SK-N-SH treated with all-trans-retinoic acid at 6 μM for 48 hours (cell line): ENCODE measurements around the gene FAM117B.

Source experiments
- CREB5 ChIP-seq: fragments of 250-450 bp; sonication (Bioruptor Pico); IDR thresholded peaks from 2 replicates; pipeline ENCODE4 v1.5.1; 2020; ENCODE audit warnings: low read depth, mild to moderate bottlenecking, moderate library complexity
- CSRNP3 ChIP-seq: fragments of 250-450 bp; sonication (Bioruptor Pico); IDR thresholded peaks from 2 replicates; pipeline ENCODE4 v1.5.1; 2021; ENCODE audit warnings: mild to moderate bottlenecking, moderate library complexity
- GLIS3 ChIP-seq: fragments of 250-450 bp; sonication (Bioruptor Pico); IDR thresholded peaks from 2 replicates; pipeline ENCODE4 v1.5.0; 2020; ENCODE audit warnings: mild to moderate bottlenecking, moderate library complexity
- PATZ1 ChIP-seq: fragments of 250-450 bp; sonication (Bioruptor Pico); IDR thresholded peaks from 2 replicates; pipeline ENCODE4 v1.8.0; 2020; ENCODE audit warnings: mild to moderate bottlenecking, moderate library complexity, borderline replicate concordance
- TCF4 ChIP-seq: fragments of 250-450 bp; sonication (Bioruptor Pico); IDR thresholded peaks from 2 replicates; pipeline ENCODE4 v1.8.0; 2021; ENCODE audit warnings: mild to moderate bottlenecking, moderate library complexity, borderline replicate concordance
- ZFP30 ChIP-seq: fragments of 450-650 bp; formaldehyde crosslinking; IDR thresholded peaks from 2 replicates; pipeline ENCODE4 v1.5.0; 2022; ENCODE audit warnings: mild to moderate bottlenecking, moderate library complexity
- ZNF565 ChIP-seq: fragments of 450-650 bp; formaldehyde crosslinking; conservative IDR thresholded peaks from 2 replicates; pipeline ENCODE4 v1.5.0; 2020; ENCODE audit warnings: low read depth, mild to moderate bottlenecking, moderate library complexity

GRCh38 chr2:202599911-202600310, 34.9 kb upstream of the FAM117B start:
- TF ChIP-seq PATZ1 (CRISPR knock-in tag) (no peak), TCF4 (CRISPR knock-in tag) (no peak), CREB5 (no peak), CSRNP3 (CRISPR knock-in tag) (no peak), ZNF565 (CRISPR knock-in tag) (no peak), ZFP30 (CRISPR knock-in tag) (no peak), GLIS3 (CRISPR knock-in tag) (no peak)
